HG02970 (cell line): Measurements from ENCODE around the gene FUS.

Experiments
- ATAC-seq: cut with Tn5 transposase; IDR thresholded peaks from one replicate; pipeline ENCODE4 v1.9.1; 2021; ENCODE audit warnings: mild to moderate bottlenecking, moderate library complexity, moderate number of reproducible peaks; ENCODE audit not compliant: unreplicated experiment, low FRiP score

The FUS gene

GRCh38 chr16:31225193-31225592, 45.3 kb downstream of the FUS start:
- no peak for ATAC-seq

- ATAC-seq: no peak
Observed at GRCh38 chr16:31228206-31228605, 48.3 kb downstream of the FUS start.

- no peak for ATAC-seq
Observed at GRCh38 chr16:31229501-31229900, 49.6 kb downstream of the FUS start.

GRCh38 chr16:31238041-31238440, 58.1 kb downstream of the FUS start:
- ATAC-seq: no peak
